Omental fat pad (tissue), 4 donors: ENCODE results near the gene KRTAP2-2. TPM values are rescaled to one million over a fixed set of nuclear protein-coding genes. Genes with fewer than 3 reads are reported as not detected.
"Not testable (repeated sequence)": the region's sequence is repeated elsewhere in the genome, so short reads cannot be mapped to it uniquely, and the experiment has no call there.

Experiments
- ATAC-seq: fragments of 150-250 bp; one replicate; pipeline ENCODE4 v1.9.1; 2016; ENCODE audit warnings: mild to moderate bottlenecking, moderate library complexity; ENCODE audit not compliant: low FRiP score
- DNase-seq: peaks from one replicate; pipeline ENCODE4 v3.0.0-alpha.2; 2019; ENCODE audit warnings: low spot score
- total RNA-seq, 4 donors: library from RNA; depleted of rRNA; stranded (reverse); fragments of >200 nt; gene quantifications; one replicate each; pipeline ENCODE4 v1.1.0, GENCODE V29; 2016
- TF ChIP-seq, protein P1 (sequence below), 3 donors: fragments of 450-650 bp; IDR thresholded peaks; one replicate each; pipeline ENCODE4 v1.5.1; 2016 to 2017; ENCODE audit warnings: antibody characterized with exemption in 3 of 3, mild to moderate bottlenecking in 3 of 3, moderate library complexity in 2 of 3

Gene KRTAP2-2
- total RNA-seq, 4 donors from 2014 or later: not detected

GRCh38 chr17:41065829-41066624, 11.0 kb upstream of the KRTAP2-2 start, which contains the start of gene KRTAP2-4:
KRTAP2-4 (minus strand) TSS chr17:41065879; CDS start chr17:41065845, 34 bp downstream.
- DNase-seq (no peak), ATAC-seq (no peak)
- TF ChIP-seq, protein P1, sequence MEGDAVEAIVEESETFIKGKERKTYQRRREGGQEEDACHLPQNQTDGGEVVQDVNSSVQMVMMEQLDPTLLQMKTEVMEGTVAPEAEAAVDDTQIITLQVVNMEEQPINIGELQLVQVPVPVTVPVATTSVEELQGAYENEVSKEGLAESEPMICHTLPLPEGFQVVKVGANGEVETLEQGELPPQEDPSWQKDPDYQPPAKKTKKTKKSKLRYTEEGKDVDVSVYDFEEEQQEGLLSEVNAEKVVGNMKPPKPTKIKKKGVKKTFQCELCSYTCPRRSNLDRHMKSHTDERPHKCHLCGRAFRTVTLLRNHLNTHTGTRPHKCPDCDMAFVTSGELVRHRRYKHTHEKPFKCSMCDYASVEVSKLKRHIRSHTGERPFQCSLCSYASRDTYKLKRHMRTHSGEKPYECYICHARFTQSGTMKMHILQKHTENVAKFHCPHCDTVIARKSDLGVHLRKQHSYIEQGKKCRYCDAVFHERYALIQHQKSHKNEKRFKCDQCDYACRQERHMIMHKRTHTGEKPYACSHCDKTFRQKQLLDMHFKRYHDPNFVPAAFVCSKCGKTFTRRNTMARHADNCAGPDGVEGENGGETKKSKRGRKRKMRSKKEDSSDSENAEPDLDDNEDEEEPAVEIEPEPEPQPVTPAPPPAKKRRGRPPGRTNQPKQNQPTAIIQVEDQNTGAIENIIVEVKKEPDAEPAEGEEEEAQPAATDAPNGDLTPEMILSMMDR (IDR thresholded peaks at IDR 0.05): no peak

- not testable (repeated sequence) for ATAC-seq, DNase-seq
Observed at GRCh38 chr17:41065016-41065689, 10.1 kb upstream of the KRTAP2-2 start.

- ATAC-seq (no peak), DNase-seq (no peak)
- TF ChIP-seq, protein P1 (IDR thresholded peaks at IDR 0.05): no peak
Observed at GRCh38 chr17:41064301-41064700, 9.3 kb upstream of the KRTAP2-2 start.

DNA sequence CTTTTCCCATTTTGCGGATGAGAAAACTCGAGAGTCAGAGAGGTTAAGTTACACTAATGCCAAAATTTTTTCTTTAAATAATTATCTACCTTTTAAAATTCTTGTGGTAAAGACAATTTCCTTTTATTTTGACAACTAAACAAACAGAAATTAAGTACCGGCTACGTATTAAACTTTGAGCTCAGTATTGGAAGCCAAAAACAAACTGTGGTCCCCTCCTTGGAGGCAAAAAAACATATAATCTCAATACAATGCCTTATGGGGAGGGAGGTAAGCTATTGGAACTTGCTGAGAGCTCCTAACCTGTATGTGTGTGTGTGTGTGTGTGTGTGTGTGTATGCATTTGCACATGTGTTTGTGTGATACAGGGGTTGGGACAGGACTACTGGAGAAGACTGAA, 8.4 kb upstream of the KRTAP2-2 start:
- DNase-seq (no peak), ATAC-seq (no peak)
- TF ChIP-seq, protein P1 (IDR thresholded peaks at IDR 0.05): no peak

DNA sequence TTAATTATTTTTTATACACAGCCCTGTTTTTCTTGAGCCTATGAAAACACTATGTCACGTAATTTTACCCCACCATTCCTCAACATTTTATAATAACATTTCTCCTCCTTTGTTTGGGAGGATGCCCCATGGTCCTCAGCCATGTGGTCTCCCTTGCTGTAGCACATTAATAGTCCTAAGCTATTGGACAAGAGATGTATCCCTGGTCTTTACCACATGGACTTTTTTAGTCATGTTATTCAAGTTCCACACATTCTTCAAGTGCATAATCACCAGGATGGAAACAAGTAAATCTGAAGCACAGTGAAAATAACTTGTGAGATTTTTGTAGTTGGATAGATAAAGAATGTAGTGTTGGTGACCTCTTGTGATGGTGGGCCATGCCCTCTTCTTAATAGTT, 6.9 kb upstream of the KRTAP2-2 start:
- no peak for DNase-seq
- TF ChIP-seq, protein P1 (IDR thresholded peaks at IDR 0.05): no peak
- ATAC-seq: no peak

DNA sequence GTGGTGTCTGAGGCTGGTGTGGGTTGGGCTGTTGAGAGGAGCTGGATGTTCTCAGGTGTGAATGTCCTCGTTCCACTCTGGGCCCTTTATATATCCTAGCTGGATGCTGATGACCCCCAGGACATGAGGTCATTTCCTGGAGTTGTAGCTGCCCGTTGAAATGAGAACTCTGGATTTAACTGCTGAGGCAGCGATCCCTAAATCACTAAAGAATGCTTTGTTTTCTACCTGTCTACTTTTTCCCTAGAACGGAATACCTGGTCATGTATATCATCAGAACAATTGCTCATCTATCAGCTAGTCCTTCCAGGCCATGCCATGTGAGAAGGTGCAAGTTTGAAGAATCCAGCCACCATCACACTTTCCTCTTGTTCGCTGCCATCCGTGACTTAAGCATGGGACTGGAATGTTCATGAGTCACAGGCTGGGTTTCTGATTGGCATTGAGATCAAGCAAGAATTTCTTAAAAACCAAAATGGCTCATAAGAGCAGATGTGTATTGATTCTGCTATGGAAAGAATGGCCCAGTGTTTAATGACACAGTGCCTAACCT, 5.1 kb upstream of the KRTAP2-2 start, which contains the start of gene KRTAP2-3:
KRTAP2-3 (minus strand) TSS at position 63 of the 553 bp plus-strand sequence. CDS start 64 bp downstream, outside the sequence.
- TF ChIP-seq, protein P1 (IDR thresholded peaks at IDR 0.05): no peak
- ATAC-seq (no peak), DNase-seq (no peak)

GRCh38 chr17:41059276-41060051, 4.4 kb upstream of the KRTAP2-2 start:
- not testable (repeated sequence) for DNase-seq, ATAC-seq
